Measurements from ENCODE around the gene HRG. TPM values are rescaled to one million over a fixed set of nuclear protein-coding genes. Genes with fewer than 3 reads are reported as not detected.

HRG gene
- polyA plus RNA-seq, 6 donors from 2014 or later = not detected

Other genes starting within 250 kb of the HRG start
- gene CRYGS, start 121.6 kb upstream of the HRG start, polyA plus RNA-seq (ENCODE audit: low read depth in 6 of 6) = not detected
- gene TBCCD1, start 98.7 kb upstream of the HRG start, polyA plus RNA-seq (ENCODE audit: low read depth in 6 of 6) = 10 to 100 TPM; 12.0 to 32.7 (median 19.7) TPM
- 10 to 100 TPM; 31.3 to 41.1 (median 37.7) TPM for gene DNAJB11, start 95.3 kb upstream of the HRG start, polyA plus RNA-seq (ENCODE audit: low read depth in 6 of 6)
- not detected for gene AHSG, start 53.0 kb upstream of the HRG start, polyA plus RNA-seq (ENCODE audit: low read depth in 6 of 6)
- not detected for gene FETUB, start 25.6 kb upstream of the HRG start, polyA plus RNA-seq (ENCODE audit: low read depth in 6 of 6)
- not detected for gene KNG1, start 51.3 kb downstream of the HRG start, polyA plus RNA-seq (ENCODE audit: low read depth in 6 of 6)
- gene EIF4A2, start 117.6 kb downstream of the HRG start, polyA plus RNA-seq (ENCODE audit: low read depth in 6 of 6) = 100 to 1,000 TPM; 194 to 296 (median 243) TPM
- 10 to 100 TPM; 22.2 to 34.4 (median 25.0) TPM for gene RFC4, start 140.5 kb downstream of the HRG start, polyA plus RNA-seq (ENCODE audit: low read depth in 6 of 6)
- gene ADIPOQ, start 176.7 kb downstream of the HRG start, polyA plus RNA-seq (ENCODE audit: low read depth in 6 of 6) = not detected

Data from naive B cell (primary cell).